Ramos (cell line): ENCODE measurements around the gene KIF3A.

Experiments used
- in situ Hi-C: fragments of 300-500 bp; cut with MboI; formaldehyde crosslinking; loops from one replicate; pipeline ENCODE4 v1.14.3; 2022; ENCODE audit warnings: low sequenced_read_pairs; ENCODE audit not compliant: unreplicated experiment

The KIF3A gene

GRCh38 chr5:132754947-132755346 is 17.6 kb upstream of the KIF3A start:
- in situ Hi-C loops, result no loop called here

GRCh38 chr5:132754111-132754510 is 16.8 kb upstream of the KIF3A start:
- in situ Hi-C loops, result no loop called here

- in situ Hi-C loops, result no loop called here
These were observed 16.0 kb upstream of the KIF3A start for GRCh38 chr5:132753135-132753987.

- in situ Hi-C loops, result no loop called here
These were observed 15.3 kb upstream of the KIF3A start for GRCh38 chr5:132752581-132753125.

- in situ Hi-C loops, result no loop called here
These were observed 14.7 kb upstream of the KIF3A start for GRCh38 chr5:132751971-132752580.

GRCh38 chr5:132751444-132751843 is 14.1 kb upstream of the KIF3A start:
- in situ Hi-C loops, result no loop called here

GRCh38 chr5:132750471-132751230 is 13.3 kb upstream of the KIF3A start:
- in situ Hi-C loops, result no loop called here

GRCh38 chr5:132749506-132749905 is 12.2 kb upstream of the KIF3A start:
- in situ Hi-C loops, result no loop called here

GRCh38 chr5:132748522-132749000 is 11.2 kb upstream of the KIF3A start:
- in situ Hi-C loops, result no loop called here

GRCh38 chr5:132747616-132748440 is 10.5 kb upstream of the KIF3A start:
- in situ Hi-C loops, result no loop called here

- in situ Hi-C loops, result no loop called here
These were observed 9.7 kb upstream of the KIF3A start, which contains the start of gene CCNI2 for GRCh38 chr5:132746954-132747615. TSS of gene CCNI2 (plus strand) at chr5:132747426. CDS start at chr5:132747496, 70 bp downstream.

- in situ Hi-C loops, result no loop called here
These were observed 9.2 kb upstream of the KIF3A start for GRCh38 chr5:132746592-132746953.

GRCh38 chr5:132744659-132745058 is 7.3 kb upstream of the KIF3A start:
- in situ Hi-C loops, result no loop called here

GRCh38 chr5:132742626-132743025 is 5.3 kb upstream of the KIF3A start:
- in situ Hi-C loops, result no loop called here

GRCh38 chr5:132742158-132742557 is 4.8 kb upstream of the KIF3A start:
- in situ Hi-C loops, result no loop called here

- in situ Hi-C loops, result no loop called here
These were observed 1.9 kb upstream of the KIF3A start for GRCh38 chr5:132739232-132739631.

- in situ Hi-C loops, result no loop called here
These were observed 786 bp upstream of the KIF3A start for GRCh38 chr5:132737982-132738681.

- in situ Hi-C loops, result no loop called here
These were observed 2.7 kb downstream of the KIF3A start for GRCh38 chr5:132734687-132735086.
